GM18526 (cell line): ENCODE results near the gene TTBK1.

ENCODE experiments used
- POLR2A ChIP-seq: IDR thresholded peaks from 3 replicates; pipeline ENCODE4 v1.6.1; 2011; ENCODE audit not compliant: insufficient read length; ENCODE audit errors: extremely low read depth

The TTBK1 gene

DNA sequence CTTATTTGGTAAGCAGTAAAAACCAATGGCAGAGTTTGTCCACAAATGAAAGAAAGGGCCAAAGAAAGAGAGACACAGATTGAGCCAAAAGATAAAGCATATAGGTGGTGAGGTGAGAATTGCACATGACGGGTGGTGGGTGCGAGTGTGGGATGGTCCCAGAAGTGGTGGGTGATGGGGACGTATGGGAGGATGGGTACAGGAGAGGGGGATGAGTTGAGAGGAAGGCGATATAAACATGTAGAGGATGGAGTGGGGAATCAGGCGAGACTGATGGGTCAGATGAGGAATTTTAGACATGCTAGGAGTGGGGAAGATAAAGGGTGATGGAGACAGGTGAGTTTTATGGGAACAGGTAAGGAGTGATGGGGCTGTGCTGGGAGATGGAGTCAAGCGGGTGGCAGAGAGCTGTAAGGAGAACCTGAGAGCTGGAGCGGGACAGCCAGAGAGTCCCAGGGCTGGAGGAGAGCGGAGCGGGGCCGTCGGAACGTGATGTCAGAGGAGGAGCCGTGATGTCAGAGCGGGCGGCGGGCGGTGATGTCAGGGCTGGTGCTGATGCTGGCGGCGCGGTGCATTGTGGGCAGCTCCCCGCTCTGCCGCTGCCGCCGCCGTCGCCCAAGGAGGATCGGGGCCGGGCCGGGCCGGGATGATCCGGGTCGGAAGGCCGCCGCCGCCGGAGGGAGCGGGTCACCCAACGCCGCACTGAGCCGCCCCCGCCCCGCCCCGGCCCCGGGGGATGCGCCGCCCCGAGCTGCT is at the start of gene TTBK1:
TTBK1 (plus strand) TSS at position 574 of the 756 bp plus-strand sequence. CDS start 3,180 bp downstream, outside the sequence.
- TF ChIP-seq POLR2A = no peak

DNA sequence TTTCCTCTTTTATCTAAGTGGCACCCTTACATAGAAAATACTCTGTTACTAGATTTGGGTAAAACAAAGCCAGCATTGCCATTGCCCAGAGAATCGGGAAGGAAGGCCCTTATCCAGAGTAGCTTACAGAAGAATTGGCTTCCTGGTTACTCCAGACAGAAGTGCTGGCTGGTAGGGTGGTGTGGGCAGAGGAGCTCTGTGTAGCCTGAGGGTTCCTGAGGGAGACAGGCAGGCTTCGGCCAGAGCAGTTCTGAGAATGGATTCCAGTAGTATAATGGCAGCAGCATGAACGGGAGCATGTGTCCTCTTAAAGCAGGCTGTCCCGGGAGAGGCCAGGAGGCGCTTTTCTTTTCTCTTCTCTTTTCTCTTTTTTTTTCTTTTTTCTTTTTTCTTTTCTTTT is 49.4 kb upstream of the TTBK1 start:
- no peak for TF ChIP-seq POLR2A

DNA sequence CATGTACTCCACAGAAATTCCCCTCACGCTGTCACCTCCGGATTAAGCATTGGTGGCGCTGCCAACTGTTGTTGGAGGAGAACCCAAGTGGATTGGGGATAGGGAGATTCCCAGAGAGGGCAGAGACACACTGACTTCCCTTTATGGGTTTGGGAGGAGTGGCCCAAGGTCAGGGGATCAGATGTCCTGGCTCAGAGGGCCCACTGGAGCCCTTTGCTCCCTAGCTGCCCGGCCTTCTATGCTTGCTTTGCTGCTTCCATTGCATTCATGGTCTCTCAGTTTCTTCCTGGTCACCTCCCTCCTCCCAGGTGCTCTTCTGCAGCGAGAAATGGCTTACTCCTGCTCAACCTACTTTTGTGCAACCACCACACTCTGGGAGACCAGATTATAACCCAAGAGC is 46.9 kb upstream of the TTBK1 start:
- TF ChIP-seq POLR2A = no peak

DNA sequence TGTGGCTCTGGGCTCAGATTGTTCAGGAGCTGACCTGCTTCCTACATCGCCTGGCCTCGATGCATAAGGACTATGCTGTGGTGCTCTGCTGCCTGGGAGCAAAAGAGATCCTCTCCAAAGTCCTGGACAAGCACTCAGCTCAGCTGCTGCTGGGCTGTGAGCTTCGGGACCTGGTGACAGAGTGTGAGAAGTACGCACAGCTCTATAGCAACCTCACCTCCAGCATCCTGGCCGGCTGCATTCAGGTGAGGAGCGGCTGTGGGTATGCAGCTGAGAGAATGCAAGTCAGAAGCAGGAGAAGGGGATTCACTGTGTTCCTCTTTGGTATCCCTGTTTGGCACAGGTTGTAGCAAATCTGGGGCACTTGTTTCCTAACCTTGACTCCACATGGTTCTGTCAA is 43.4 kb upstream of the TTBK1 start:
- TF ChIP-seq POLR2A = no peak

DNA sequence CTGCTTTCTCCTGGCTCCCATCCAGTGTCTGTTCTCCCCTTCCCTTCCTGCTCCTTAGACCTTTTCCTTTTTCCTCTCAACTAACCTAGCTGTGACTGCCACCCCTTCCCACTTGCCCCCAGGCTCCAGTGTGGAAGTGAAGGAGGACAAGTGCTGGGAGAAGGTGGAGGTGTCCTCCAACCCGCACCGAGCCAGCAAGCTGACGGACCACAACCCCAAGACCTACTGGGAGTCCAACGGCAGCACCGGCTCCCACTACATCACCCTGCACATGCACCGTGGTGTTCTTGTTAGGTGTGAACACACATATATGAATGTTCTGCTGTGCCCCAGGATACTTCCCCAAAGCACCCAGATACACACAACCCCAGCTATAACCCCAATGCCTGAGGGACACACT is 42.7 kb upstream of the TTBK1 start:
- TF ChIP-seq POLR2A = no peak

DNA sequence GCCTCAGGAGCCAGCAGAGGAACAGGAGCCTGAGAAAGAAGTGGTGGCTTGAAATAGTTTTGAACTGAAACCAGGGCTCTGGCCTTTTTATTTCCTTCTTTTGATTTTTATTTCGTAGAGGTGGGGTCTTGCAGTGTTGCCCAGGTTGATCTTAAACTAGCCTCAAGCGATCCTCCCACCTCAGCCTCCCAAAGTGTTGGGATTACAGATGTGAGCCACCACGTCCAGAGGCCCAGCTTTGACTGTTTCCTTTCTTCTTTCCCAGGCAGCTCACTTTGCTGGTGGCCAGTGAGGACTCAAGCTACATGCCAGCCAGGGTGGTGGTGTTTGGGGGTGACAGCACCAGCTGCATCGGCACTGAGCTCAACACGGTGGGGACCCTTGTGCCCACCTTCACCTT is 40.8 kb upstream of the TTBK1 start:
- no peak for TF ChIP-seq POLR2A

DNA sequence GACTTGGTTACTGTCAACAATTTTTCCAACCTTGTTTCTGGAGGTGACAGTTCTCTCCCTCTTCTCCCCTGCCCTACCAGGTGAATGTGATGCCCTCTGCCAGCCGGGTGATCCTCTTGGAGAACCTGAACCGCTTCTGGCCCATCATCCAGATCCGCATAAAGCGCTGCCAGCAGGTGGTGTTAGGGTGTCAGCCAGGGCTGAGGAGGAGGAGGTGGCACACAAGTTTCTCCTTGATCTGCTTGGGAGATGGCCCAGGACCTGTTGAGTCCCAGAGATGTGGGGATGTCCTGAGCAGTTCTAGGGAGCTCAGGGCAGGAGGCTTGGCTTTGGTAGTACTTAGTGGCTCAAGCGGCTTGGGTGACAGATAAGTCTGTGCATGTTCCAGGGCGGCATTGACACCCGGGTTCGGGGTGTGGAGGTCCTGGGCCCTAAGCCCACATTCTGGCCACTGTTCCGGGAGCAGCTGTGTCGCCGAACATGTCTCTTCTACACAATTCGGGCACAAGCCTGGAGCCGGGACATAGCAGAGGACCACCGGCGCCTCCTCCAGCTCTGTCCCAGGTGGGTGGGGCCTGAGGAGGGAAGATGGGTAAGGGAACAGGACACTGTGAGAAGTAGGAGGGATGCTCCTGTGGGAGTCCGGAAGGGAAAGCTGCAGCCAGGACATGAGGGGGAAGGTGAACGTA is 40.1 kb upstream of the TTBK1 start:
- TF ChIP-seq POLR2A = no peak

DNA sequence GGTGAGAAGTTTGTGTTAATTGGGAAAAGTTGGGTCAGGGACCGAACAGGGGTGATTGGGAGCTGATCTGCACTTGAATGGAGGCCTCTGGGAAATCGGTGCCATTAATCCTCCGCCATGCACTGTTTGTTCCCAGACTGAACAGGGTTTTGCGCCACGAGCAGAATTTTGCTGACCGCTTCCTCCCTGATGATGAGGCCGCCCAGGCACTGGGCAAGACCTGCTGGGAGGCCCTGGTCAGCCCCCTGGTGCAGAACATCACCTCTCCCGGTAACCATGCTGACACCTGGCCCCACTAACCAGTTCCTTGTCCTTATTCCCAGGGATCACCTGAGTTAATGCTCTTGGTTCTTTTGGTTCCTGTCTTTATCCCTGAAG is 39.6 kb upstream of the TTBK1 start:
- no peak for TF ChIP-seq POLR2A

DNA sequence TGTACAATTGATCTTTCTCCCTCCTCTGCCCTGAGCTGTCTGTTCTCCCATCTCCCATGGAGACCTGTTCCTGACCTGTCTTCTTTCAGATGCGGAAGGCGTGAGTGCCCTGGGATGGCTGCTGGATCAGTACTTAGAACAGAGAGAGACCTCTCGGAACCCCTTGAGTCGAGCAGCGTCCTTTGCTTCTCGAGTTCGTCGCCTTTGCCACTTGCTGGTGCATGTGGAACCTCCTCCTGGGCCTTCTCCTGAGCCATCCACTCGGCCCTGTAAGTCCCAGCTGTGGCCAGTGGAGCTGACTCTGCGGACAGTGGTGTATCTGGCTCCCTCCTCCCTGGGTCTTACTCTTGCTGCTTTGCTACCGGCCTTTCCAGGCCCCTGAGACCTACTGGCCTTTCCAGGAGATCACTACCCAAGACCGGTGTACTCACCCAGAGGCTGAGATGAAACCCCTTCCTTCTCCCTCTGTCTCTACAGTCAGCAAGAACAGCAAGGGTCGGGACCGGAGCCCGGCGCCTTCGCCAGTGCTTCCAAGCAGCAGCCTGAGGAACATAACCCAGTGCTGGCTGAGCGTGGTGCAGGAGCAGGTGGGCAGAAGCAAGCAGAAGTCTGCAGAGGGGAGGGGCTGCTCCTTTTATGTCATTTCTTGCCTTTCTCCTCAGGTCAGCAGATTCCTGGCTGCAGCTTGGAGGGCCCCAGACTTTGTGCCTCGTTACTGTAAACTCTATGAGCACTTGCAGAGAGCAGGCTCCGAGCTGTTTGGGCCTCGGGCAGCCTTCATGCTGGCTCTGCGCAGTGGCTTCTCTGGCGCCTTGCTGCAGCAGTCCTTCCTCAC is 38.8 kb upstream of the TTBK1 start:
- no peak for TF ChIP-seq POLR2A

DNA sequence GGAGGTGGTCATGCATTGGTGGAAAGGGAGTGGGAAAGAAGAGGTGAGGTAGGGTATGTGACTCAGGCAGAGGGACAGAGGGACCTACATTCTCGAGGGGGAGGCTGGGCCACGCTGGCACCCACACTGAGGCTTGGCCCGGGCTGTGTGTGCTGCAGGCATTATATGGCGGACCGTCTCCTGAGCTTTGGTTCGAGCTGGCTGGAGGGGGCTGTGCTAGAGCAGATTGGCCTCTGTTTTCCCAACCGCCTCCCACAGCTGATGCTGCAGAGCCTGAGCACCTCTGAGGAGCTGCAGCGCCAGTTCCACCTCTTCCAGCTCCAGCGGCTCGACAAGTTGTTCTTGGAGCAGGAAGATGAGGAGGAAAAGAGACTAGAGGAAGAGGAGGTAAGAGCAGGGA is 37.4 kb upstream of the TTBK1 start:
- no peak for TF ChIP-seq POLR2A

DNA sequence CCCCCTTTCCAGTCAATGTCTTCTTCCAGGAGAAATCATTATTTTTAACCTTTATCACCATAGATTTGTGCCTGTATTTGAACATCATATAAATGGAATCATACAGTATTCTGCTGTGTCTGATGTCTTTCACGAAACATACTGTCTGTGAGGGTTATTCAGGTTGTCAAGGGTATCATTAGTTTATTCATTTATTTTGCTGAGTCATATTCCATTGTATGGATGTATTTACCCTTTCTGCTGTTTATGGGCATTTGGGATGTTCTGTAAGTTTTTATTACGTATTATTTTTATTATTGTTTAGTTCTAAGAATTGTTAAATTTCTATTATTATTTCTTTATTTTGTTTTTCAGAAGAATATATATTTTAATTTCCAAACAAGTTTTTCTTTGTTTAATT is 36.0 kb upstream of the TTBK1 start:
- no peak for TF ChIP-seq POLR2A

DNA sequence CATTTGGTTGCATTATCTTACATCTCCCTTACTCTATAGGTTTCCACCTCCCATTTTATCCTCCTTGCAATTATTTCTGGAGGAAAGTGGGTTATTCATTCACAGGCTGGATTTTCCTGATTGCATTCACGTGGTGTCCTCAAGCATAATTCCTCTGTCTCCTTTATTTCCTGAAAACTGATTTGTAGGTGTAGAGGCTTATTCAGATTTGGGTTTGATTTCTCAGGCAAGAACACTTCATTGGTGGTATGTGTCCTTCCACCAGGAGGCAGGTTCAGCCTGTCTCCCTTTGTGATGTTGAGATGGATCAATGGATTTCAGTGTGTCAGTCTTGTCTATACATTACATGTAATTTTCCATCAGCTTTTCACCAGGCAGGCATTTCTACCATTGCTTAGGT is 31.3 kb upstream of the TTBK1 start:
- TF ChIP-seq POLR2A = no peak

DNA sequence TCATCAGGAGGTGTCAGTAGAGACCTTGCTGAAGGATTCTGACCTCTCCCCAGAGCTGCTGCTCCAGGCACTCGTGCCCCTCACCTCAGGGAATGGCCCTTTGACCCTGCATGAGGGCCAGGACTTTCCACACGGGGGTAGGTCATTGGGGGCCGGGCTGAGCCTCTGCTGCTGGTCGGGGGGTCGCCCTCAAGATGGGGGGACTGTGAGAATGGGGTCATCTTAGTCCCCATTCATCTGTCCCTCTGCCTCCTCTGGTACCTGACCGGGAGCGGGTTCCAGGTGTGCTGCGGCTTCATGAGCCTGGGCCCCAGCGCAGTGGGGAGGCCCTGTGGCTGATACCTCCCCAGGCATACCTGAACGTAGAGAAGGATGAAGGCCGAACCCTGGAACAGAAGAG is 29.9 kb upstream of the TTBK1 start:
- TF ChIP-seq POLR2A = no peak

DNA sequence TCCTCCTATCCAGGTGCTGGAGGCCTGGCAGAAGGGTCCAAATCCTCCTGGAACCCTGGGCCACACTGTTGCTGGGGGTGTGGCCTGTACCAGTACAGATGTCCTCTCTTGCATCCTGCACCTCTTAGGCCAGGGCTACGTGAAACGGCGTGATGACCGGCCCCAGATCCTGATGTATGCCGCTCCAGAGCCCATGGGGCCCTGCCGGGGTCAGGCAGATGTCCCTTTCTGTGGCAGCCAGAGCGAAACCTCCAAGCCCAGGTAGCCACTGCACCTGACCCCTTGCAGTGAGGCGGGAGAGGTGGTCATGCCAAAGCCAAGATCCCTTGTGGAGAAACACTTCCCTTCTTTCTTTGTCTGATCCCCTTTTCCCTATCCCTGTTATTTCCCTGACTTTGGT is 28.2 kb upstream of the TTBK1 start:
- no peak for TF ChIP-seq POLR2A

DNA sequence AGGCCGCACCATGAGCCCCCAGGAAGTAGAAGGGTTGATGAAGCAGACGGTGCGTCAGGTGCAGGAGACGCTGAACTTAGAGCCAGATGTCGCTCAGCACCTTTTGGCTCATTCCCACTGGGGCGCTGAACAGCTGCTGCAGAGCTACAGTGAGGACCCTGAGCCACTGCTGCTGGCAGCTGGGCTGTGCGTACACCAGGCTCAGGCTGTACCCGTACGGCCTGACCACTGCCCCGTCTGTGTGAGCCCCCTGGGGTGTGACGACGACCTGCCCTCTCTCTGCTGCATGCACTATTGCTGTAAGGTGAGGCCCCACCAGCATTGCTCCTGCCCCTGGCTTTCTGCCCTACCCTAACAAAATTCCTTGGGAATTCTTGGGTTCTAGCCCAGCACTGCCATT is 27.1 kb upstream of the TTBK1 start:
- TF ChIP-seq POLR2A = no peak

DNA sequence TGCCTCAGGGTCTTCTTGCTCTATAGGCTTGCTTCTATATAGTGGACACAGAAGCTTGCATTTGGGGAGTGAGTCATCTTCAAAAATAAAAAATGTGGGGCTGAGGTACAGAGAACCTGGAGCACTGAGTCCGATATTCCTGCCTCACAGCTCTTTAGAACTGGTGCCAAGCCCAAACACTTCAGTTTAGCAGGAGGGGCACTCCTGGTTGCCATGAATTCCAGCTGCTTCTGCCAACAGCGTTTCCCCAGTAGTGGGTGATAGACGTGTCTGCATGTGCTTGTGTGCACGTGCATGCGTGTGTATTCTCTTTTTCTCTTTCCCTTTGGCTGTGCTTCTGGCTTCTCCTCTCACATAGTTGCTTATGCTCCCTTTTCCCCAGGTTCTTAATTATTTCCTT is 25.9 kb upstream of the TTBK1 start:
- TF ChIP-seq POLR2A = no peak
